GM23338 (cell line): ENCODE results near the gene CFAP70. TPM values are rescaled to one million over a fixed set of nuclear protein-coding genes. Genes with fewer than 3 reads are reported as not detected.

Experiments used
- ATAC-seq: fragments of 200-7000 bp; cut with Tn5 transposase; 3 replicates; pipeline ENCODE4 v1.9.1; 2020
- DNase-seq: peaks from one replicate; pipeline ENCODE4 v3.0.0-alpha.2; 2015; ENCODE audit warnings: low spot score
- H2AFZ ChIP-seq: fragments of 200-600 bp; sonication (generic); 2 replicates; pipeline ENCODE4 v1.8.0; 2016; ENCODE audit warnings: antibody characterized with exemption, mild to moderate bottlenecking, moderate library complexity
- H3F3A ChIP-seq: fragments of 200-600 bp; sonication (generic); replicated peaks from 2 replicates; pipeline ENCODE4 v1.8.0; 2017; ENCODE audit warnings: antibody characterized with exemption, mixed run types, low read depth
- H3K27ac ChIP-seq: fragments of 200-600 bp; sonication (generic); 2 replicates; pipeline ENCODE4 v1.6.1; 2016; ENCODE audit warnings: low read depth
- H3K27me3 ChIP-seq: fragments of 200-600 bp; sonication (generic); 2 replicates; pipeline ENCODE4 v1.8.0; 2016; ENCODE audit warnings: mild to moderate bottlenecking, mixed run types, moderate library complexity; ENCODE audit not compliant: insufficient read depth
- H3K36me3 ChIP-seq: fragments of 200-600 bp; sonication (generic); 2 replicates; pipeline ENCODE4 v1.8.0; 2016; ENCODE audit warnings: mild to moderate bottlenecking; ENCODE audit not compliant: insufficient read depth
- H3K4me1 ChIP-seq: fragments of 200-600 bp; sonication (generic); 2 replicates; pipeline ENCODE4 v1.8.0; 2016; ENCODE audit warnings: mild to moderate bottlenecking, moderate library complexity; ENCODE audit not compliant: insufficient read depth
- H3K4me2 ChIP-seq: fragments of 200-600 bp; sonication (generic); 2 replicates; pipeline ENCODE4 v1.7.1; 2017; ENCODE audit warnings: mixed run types
- H3K4me3 ChIP-seq: fragments of 200-600 bp; sonication (generic); 2 replicates; pipeline ENCODE4 v1.6.1; 2016; ENCODE audit warnings: mixed run types
- H3K79me2 ChIP-seq: fragments of 200-600 bp; sonication (generic); replicated peaks from 2 replicates; pipeline ENCODE4 v1.8.0; 2017; ENCODE audit warnings: mild to moderate bottlenecking; ENCODE audit not compliant: insufficient read depth
- H3K9me2 ChIP-seq: fragments of 200-600 bp; sonication (generic); 2 replicates; pipeline ENCODE4 v1.8.0; 2017; ENCODE audit not compliant: insufficient read depth
- H4K20me1 ChIP-seq: fragments of 200-600 bp; sonication (generic); replicated peaks from 2 replicates; pipeline ENCODE4 v1.8.0; 2017; ENCODE audit warnings: mild to moderate bottlenecking; ENCODE audit not compliant: insufficient read depth
- H3K27ac Mint-ChIP-seq: 2 replicates; pipeline ENCODE4 v1.8.0; 2020; ENCODE audit warnings: inconsistent platforms, mild to moderate bottlenecking, moderate library complexity, mixed read lengths
- H3K27me3 Mint-ChIP-seq: 3 replicates; pipeline ENCODE4 v1.8.0; 2022; ENCODE audit warnings: low read depth, mild to moderate bottlenecking, moderate library complexity, mixed read lengths, inconsistent platforms; ENCODE audit not compliant: insufficient read depth, poor library complexity
- H3K36me3 Mint-ChIP-seq: 3 replicates; pipeline ENCODE4 v1.8.0; 2021; ENCODE audit warnings: low read depth, mild to moderate bottlenecking, inconsistent platforms, moderate library complexity, mixed read lengths
- H3K4me1 Mint-ChIP-seq: 3 replicates; pipeline ENCODE4 v1.8.0; 2020; ENCODE audit warnings: mild to moderate bottlenecking, inconsistent platforms, mixed read lengths
- H3K4me3 Mint-ChIP-seq: 3 replicates; pipeline ENCODE4 v1.8.0; 2021; ENCODE audit warnings: moderate library complexity, mild to moderate bottlenecking, inconsistent platforms, mixed read lengths
- H3K9me3 Mint-ChIP-seq: 3 replicates; pipeline ENCODE4 v1.8.0; 2020; ENCODE audit warnings: moderate library complexity, mild to moderate bottlenecking, inconsistent platforms, mixed read lengths
- CREB1 ChIP-seq: fragments of 250-450 bp; sonication (Bioruptor Pico); IDR thresholded peaks from 2 replicates; pipeline ENCODE4 v1.5.0; 2020; ENCODE audit warnings: low read depth, mild to moderate bottlenecking, moderate library complexity
- CTCF ChIP-seq, 2 experiments: fragments of 200-600 bp in 1 of 2; sonication (generic) in 1 of 2; conservative IDR thresholded peaks; 2 replicates each; pipeline versions ENCODE4 v1.5.1 to v1.6.1; 2016 to 2017; ENCODE audit warnings: antibody characterized with exemption in 2 of 2, low read depth in 2 of 2, mild to moderate bottlenecking in 2 of 2, moderate library complexity in 1 of 2
- EZH2phosphoT487 ChIP-seq: fragments of 200-600 bp; sonication (generic); IDR thresholded peaks from one replicate; pipeline ENCODE4 v1.8.1; 2018; ENCODE audit warnings: antibody characterized with exemption; ENCODE audit not compliant: unreplicated experiment
- NANOG ChIP-seq: IDR thresholded peaks from 2 replicates; pipeline ENCODE4 v1.6.1; 2016; ENCODE audit warnings: antibody characterized with exemption, borderline replicate concordance
- REST ChIP-seq: IDR thresholded peaks from one replicate; pipeline ENCODE4 v1.6.1; 2018; ENCODE audit warnings: antibody characterized with exemption; ENCODE audit not compliant: unreplicated experiment
- ZNF114 ChIP-seq: fragments of 250-450 bp; sonication (Bioruptor Pico); IDR thresholded peaks from 2 replicates; pipeline ENCODE4 v1.5.0; 2020; ENCODE audit warnings: mild to moderate bottlenecking, moderate library complexity
- ZNF331 ChIP-seq: fragments of 250-450 bp; sonication (Bioruptor Pico); IDR thresholded peaks from 2 replicates; pipeline ENCODE4 v1.5.0; 2020; ENCODE audit warnings: low read depth, mild to moderate bottlenecking, moderate library complexity
- polyA plus RNA-seq: library from polyadenylated mRNA; unstranded; fragments of >200 nt; fragmentation: Nextera tagmentation; extraction: Ambion mirVana; gene quantifications from 2 replicates; pipeline ENCODE4 v1.2.1, GENCODE V29; 2016
- total RNA-seq: library from RNA; depleted of rRNA; stranded (reverse); fragments of >200 nt; shearing (Covaris generic); gene quantifications from 2 replicates; pipeline ENCODE4 v1.2.3, GENCODE V29; 2014

CFAP70 gene
- total and polyA plus RNA-seq, 2 experiments from 2014 or later, result 0.17 to 0.24 TPM

GRCh38 chr10:73376679-73377078, 18.0 kb upstream of the CFAP70 start:
- H3K27me3 ChIP-seq, result no peaks in the 10 kb centered on the region
- no peak overlapping the region for H3K27ac ChIP-seq
- H3K4me2 ChIP-seq, result no peak overlapping the region
- H3K9me3 Mint-ChIP-seq, result no peaks in the 10 kb centered on the region
- H2AFZ ChIP-seq, result no peak overlapping the region
- no peaks in the 10 kb centered on the region for H3K9me2 ChIP-seq
- H3K4me1 ChIP-seq, result no peaks in the 10 kb centered on the region
- no peaks in the 10 kb centered on the region for H3K27me3 Mint-ChIP-seq
- H3K79me2 ChIP-seq, result no peaks in the 10 kb centered on the region
- no peak overlapping the region for H3K4me3 Mint-ChIP-seq
- H3K27ac Mint-ChIP-seq, result no peak overlapping the region
- no peaks in the 10 kb centered on the region for H4K20me1 ChIP-seq
- H3K4me1 Mint-ChIP-seq, result no peaks in the 10 kb centered on the region
- no peak overlapping the region for H3K4me3 ChIP-seq
- no peak for DNase-seq
- peaks cover 36% of the 10 kb centered on the region for H3K36me3 Mint-ChIP-seq
- H3F3A ChIP-seq, result no peaks in the 10 kb centered on the region
- TF ChIP-seq NANOG, result no peak
- no peak for TF ChIP-seq EZH2phosphoT487
- peaks cover 8% of the 10 kb centered on the region; the same call in 1 of the 2 replicates for H3K36me3 ChIP-seq
- no peak for ATAC-seq

- Histone ChIP-seq H3F3A (no peaks in the 10 kb centered on the region), H3K4me3 (no peak overlapping the region), H4K20me1 (no peaks in the 10 kb centered on the region), H3K27me3 (no peaks in the 10 kb centered on the region), H3K27ac (no peak overlapping the region), H3K79me2 (no peaks in the 10 kb centered on the region), H3K4me2 (no peak overlapping the region), H3K36me3 (peaks cover 5% of the 10 kb centered on the region; the same call in 1 of the 2 replicates), H3K4me1 (no peaks in the 10 kb centered on the region), H3K9me2 (peaks cover 8% of the 10 kb centered on the region; the same call in 1 of the 2 replicates), H2AFZ (no peak overlapping the region)
- H3K27ac Mint-ChIP-seq, result no peak overlapping the region
- DNase-seq (no peak), ATAC-seq (no peak)
- peaks cover 2% of the 10 kb centered on the region for H3K27me3 Mint-ChIP-seq
- H3K4me1 Mint-ChIP-seq, result no peaks in the 10 kb centered on the region
- peaks cover 16% of the 10 kb centered on the region for H3K36me3 Mint-ChIP-seq
- TF ChIP-seq CREB1 (CRISPR knock-in tag) (no peak), ZNF114 (CRISPR knock-in tag) (no peak), CTCF (conservative IDR thresholded peaks at IDR 0.05; ENCODE audit: low read depth in 2 of 2) (no peak), REST (no peak), NANOG (no peak), ZNF331 (no peak), EZH2phosphoT487 (no peak)
- no peak overlapping the region for H3K4me3 Mint-ChIP-seq
- H3K9me3 Mint-ChIP-seq, result no peaks in the 10 kb centered on the region
Observed at GRCh38 chr10:73368238-73368637, 9.6 kb upstream of the CFAP70 start.
